ENCODE measurements around the gene ABHD17A. TPM values are rescaled to one million over a fixed set of nuclear protein-coding genes. Genes with fewer than 3 reads are reported as not detected.

ABHD17A gene
- total and polyA plus RNA-seq, 9 of the 15 experiments (the other 6 are each of a cell fraction or from before 2014, with no cell fraction given) = 0.04 to 135 (median 21.8) TPM; not detected in 1

DNA sequence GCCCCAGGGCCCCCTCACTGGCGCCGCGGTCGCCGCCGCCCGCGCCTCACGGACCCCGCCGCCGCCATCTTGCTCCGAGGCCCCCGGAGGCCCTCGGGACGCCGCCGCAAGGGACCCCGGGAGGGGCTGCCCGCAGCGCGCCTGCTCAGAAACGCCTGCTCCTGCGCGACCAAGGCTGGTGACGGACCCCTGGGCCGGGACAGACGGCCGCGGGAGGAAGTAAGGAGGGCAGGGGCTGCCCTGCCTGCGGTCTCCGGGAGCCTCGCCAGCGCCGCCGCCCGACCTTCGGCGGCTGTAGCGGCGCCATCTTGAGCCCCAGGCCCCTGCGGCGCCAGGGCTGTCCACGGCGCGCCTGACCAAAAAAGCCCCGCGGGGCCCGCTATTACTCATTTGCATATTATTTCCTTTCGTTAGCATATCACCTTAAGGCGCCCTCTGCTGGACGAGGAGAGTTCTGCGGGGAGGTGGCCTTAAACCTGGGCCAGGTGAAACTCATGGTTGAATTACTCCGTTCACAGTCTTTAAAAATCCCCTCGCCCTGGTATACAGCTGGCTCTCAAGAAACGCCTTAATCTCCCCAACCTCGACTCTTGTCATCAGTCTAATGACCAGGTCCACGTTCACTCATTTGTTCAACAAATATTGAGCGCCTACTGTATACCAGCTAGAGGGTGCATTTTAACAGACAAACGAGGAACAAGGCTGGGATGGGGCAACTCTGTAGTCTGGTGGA, 36.7 kb downstream of the ABHD17A start, which contains the start of gene REXO1 (continued):
- TF ChIP-seq BRD9 (IDR thresholded peaks at IDR 0.05; ENCODE audit: low read depth, partially characterized antibody) (no peak), CREBBP (IDR thresholded peaks at IDR 0.05; ENCODE audit: low read depth, low read length) (no peak), ZNF766 (CRISPR knock-in tag; conservative IDR thresholded peaks at IDR 0.05) (no peak), CBX3 (IDR thresholded peaks at IDR 0.05; ENCODE audit: borderline replicate concordance in 1 of 2, low read length in 2 of 2) (no peak), KDM1A (IDR thresholded peaks at IDR 0.05) (no peak), KLF16 (IDR thresholded peaks at IDR 0.05) (0 out of 2 replicates have a peak, but pooled peaks have one; percentile 9), POU5F1 (IDR thresholded peaks at IDR 0.05; ENCODE audit: borderline replicate concordance, low read depth, low read length, partially characterized antibody) (no peak), HDAC3 (IDR thresholded peaks at IDR 0.05; ENCODE audit: borderline replicate concordance, partially characterized antibody) (no peak), ATF7 (IDR thresholded peaks at IDR 0.05) (peak; percentile 85), MCM3 (IDR thresholded peaks at IDR 0.05) (no peak), MXI1 (IDR thresholded peaks at IDR 0.05; ENCODE audit: low read depth, low read length) (no peak), ESRRB (CRISPR knock-in tag; IDR thresholded peaks at IDR 0.05; ENCODE audit: borderline replicate concordance) (no peak), SREBF1 (IDR thresholded peaks at IDR 0.05; ENCODE audit: borderline replicate concordance, low read depth, low read length) (no peak), PTRF (tag; IDR thresholded peaks at IDR 0.05) (no peak), ZNF431 (CRISPR knock-in tag; IDR thresholded peaks at IDR 0.05) (no peak), SMARCA5 (IDR thresholded peaks at IDR 0.05) (peak; percentile 77; the same call in 1 of the 2 replicates), NUFIP1 (IDR thresholded peaks at IDR 0.05; ENCODE audit: partially characterized antibody) (no peak)
- TF ChIP-seq, protein P1, sequence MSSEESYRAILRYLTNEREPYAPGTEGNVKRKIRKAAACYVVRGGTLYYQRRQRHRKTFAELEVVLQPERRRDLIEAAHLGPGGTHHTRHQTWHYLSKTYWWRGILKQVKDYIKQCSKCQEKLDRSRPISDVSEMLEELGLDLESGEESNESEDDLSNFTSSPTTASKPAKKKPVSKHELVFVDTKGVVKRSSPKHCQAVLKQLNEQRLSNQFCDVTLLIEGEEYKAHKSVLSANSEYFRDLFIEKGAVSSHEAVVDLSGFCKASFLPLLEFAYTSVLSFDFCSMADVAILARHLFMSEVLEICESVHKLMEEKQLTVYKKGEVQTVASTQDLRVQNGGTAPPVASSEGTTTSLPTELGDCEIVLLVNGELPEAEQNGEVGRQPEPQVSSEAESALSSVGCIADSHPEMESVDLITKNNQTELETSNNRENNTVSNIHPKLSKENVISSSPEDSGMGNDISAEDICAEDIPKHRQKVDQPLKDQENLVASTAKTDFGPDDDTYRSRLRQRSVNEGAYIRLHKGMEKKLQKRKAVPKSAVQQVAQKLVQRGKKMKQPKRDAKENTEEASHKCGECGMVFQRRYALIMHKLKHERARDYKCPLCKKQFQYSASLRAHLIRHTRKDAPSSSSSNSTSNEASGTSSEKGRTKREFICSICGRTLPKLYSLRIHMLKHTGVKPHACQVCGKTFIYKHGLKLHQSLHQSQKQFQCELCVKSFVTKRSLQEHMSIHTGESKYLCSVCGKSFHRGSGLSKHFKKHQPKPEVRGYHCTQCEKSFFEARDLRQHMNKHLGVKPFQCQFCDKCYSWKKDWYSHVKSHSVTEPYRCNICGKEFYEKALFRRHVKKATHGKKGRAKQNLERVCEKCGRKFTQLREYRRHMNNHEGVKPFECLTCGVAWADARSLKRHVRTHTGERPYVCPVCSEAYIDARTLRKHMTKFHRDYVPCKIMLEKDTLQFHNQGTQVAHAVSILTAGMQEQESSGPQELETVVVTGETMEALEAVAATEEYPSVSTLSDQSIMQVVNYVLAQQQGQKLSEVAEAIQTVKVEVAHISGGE (CRISPR knock-in tag; IDR thresholded peaks at IDR 0.05) = peak in 1 of 3 experiments; percentile 64; a peak in 2 of 6 replicates
- TF ChIP-seq, protein P2, sequence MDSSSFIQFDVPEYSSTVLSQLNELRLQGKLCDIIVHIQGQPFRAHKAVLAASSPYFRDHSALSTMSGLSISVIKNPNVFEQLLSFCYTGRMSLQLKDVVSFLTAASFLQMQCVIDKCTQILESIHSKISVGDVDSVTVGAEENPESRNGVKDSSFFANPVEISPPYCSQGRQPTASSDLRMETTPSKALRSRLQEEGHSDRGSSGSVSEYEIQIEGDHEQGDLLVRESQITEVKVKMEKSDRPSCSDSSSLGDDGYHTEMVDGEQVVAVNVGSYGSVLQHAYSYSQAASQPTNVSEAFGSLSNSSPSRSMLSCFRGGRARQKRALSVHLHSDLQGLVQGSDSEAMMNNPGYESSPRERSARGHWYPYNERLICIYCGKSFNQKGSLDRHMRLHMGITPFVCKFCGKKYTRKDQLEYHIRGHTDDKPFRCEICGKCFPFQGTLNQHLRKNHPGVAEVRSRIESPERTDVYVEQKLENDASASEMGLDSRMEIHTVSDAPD (CRISPR knock-in tag; IDR thresholded peaks at IDR 0.05) = no peak
- TF ChIP-seq, protein P3, sequence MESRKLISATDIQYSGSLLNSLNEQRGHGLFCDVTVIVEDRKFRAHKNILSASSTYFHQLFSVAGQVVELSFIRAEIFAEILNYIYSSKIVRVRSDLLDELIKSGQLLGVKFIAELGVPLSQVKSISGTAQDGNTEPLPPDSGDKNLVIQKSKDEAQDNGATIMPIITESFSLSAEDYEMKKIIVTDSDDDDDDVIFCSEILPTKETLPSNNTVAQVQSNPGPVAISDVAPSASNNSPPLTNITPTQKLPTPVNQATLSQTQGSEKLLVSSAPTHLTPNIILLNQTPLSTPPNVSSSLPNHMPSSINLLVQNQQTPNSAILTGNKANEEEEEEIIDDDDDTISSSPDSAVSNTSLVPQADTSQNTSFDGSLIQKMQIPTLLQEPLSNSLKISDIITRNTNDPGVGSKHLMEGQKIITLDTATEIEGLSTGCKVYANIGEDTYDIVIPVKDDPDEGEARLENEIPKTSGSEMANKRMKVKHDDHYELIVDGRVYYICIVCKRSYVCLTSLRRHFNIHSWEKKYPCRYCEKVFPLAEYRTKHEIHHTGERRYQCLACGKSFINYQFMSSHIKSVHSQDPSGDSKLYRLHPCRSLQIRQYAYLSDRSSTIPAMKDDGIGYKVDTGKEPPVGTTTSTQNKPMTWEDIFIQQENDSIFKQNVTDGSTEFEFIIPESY (CRISPR knock-in tag; IDR thresholded peaks at IDR 0.05) = 0 out of 2 replicates have a peak, but pooled peaks have one; percentile 13

Data from K562 (cell line).